ENCODE results near the gene SAMD11.
"Not testable (repeated sequence)": the region's sequence is repeated elsewhere in the genome, so short reads cannot be mapped to it uniquely, and the experiment has no call there.

Gene SAMD11

GRCh38 chr1:945688-946556, 22.2 kb downstream of the SAMD11 start:
- peaks cover 12% of the 10 kb centered on the region for H3K4me1 Mint-ChIP-seq (ENCODE audit: low read depth)
- H3K4me3 Mint-ChIP-seq = no peak overlapping the region
- peaks cover 27% of the 10 kb centered on the region for H3K27me3 Mint-ChIP-seq
- H3K9me3 Mint-ChIP-seq = no peaks in the 10 kb centered on the region
- peaks cover 77% of the 10 kb centered on the region for H3K36me3 Mint-ChIP-seq (ENCODE audit: low read depth)
- H3K27ac Mint-ChIP-seq = no peak overlapping the region
- intact Hi-C loops (cut with micrococcal nuclease) = no loop called here

GRCh38 chr1:946811-947210, 23.1 kb downstream of the SAMD11 start:
- Mint-ChIP-seq H3K36me3 (ENCODE audit: low read depth) (peaks cover 86% of the 10 kb centered on the region), H3K27me3 (peaks cover 21% of the 10 kb centered on the region)
- H3K4me1 Mint-ChIP-seq (ENCODE audit: low read depth); H3K27ac Mint-ChIP-seq; H3K4me3 Mint-ChIP-seq; intact Hi-C loops (cut with micrococcal nuclease); H3K9me3 Mint-ChIP-seq: not testable (repeated sequence)

GRCh38 chr1:947958-948357, 24.2 kb downstream of the SAMD11 start:
- Mint-ChIP-seq H3K4me1 (ENCODE audit: low read depth) (peaks cover 4% of the 10 kb centered on the region), H3K27ac (no peak overlapping the region), H3K9me3 (no peaks in the 10 kb centered on the region), H3K36me3 (ENCODE audit: low read depth) (peaks cover 97% of the 10 kb centered on the region), H3K27me3 (peaks cover 15% of the 10 kb centered on the region), H3K4me3 (no peak overlapping the region)
- intact Hi-C loops (cut with micrococcal nuclease) = no loop called here

- no peaks in the 10 kb centered on the region for H3K9me3 Mint-ChIP-seq
- H3K27ac Mint-ChIP-seq = no peak overlapping the region
- H3K36me3 Mint-ChIP-seq (ENCODE audit: low read depth) = peaks cover 100% of the 10 kb centered on the region
- H3K4me3 Mint-ChIP-seq = no peak overlapping the region
- intact Hi-C loops (cut with micrococcal nuclease) = no loop called here
- H3K27me3 Mint-ChIP-seq = no peaks in the 10 kb centered on the region
- H3K4me1 Mint-ChIP-seq (ENCODE audit: low read depth) = peaks cover 7% of the 10 kb centered on the region
Measured at GRCh38 chr1:950268-950667, 26.5 kb downstream of the SAMD11 start.

- Mint-ChIP-seq H3K4me3 (no peak overlapping the region), H3K27me3 (no peaks in the 10 kb centered on the region), H3K27ac (no peak overlapping the region), H3K36me3 (ENCODE audit: low read depth) (peaks cover 100% of the 10 kb centered on the region), H3K9me3 (no peaks in the 10 kb centered on the region), H3K4me1 (ENCODE audit: low read depth) (peaks cover 13% of the 10 kb centered on the region)
- intact Hi-C loops (cut with micrococcal nuclease) = no loop called here
Measured at GRCh38 chr1:950881-951280, 27.2 kb downstream of the SAMD11 start.

- peaks cover 100% of the 10 kb centered on the region for H3K36me3 Mint-ChIP-seq (ENCODE audit: low read depth)
- H3K27ac Mint-ChIP-seq = no peak overlapping the region
- intact Hi-C loops (cut with micrococcal nuclease) = no loop called here
- no peak overlapping the region for H3K4me3 Mint-ChIP-seq
- H3K9me3 Mint-ChIP-seq = no peaks in the 10 kb centered on the region
- H3K4me1 Mint-ChIP-seq (ENCODE audit: low read depth) = peaks cover 18% of the 10 kb centered on the region
- no peaks in the 10 kb centered on the region for H3K27me3 Mint-ChIP-seq
Measured at GRCh38 chr1:951364-951763, 27.6 kb downstream of the SAMD11 start.

- peaks cover 100% of the 10 kb centered on the region for H3K36me3 Mint-ChIP-seq (ENCODE audit: low read depth)
- H3K27ac Mint-ChIP-seq = no peak overlapping the region
- H3K4me3 Mint-ChIP-seq = no peak overlapping the region
- no peaks in the 10 kb centered on the region for H3K9me3 Mint-ChIP-seq
- H3K27me3 Mint-ChIP-seq = no peaks in the 10 kb centered on the region
- intact Hi-C loops (cut with micrococcal nuclease) = no loop called here
- H3K4me1 Mint-ChIP-seq (ENCODE audit: low read depth) = peaks cover 26% of the 10 kb centered on the region
Measured at GRCh38 chr1:952201-952600, 28.5 kb downstream of the SAMD11 start.

GRCh38 chr1:952603-953002, 28.9 kb downstream of the SAMD11 start:
- Mint-ChIP-seq H3K27ac (no peak overlapping the region), H3K4me1 (ENCODE audit: low read depth) (peaks cover 30% of the 10 kb centered on the region), H3K9me3 (no peaks in the 10 kb centered on the region), H3K4me3 (no peak overlapping the region), H3K27me3 (no peaks in the 10 kb centered on the region), H3K36me3 (ENCODE audit: low read depth) (peaks cover 100% of the 10 kb centered on the region)
- intact Hi-C loops (cut with micrococcal nuclease) = no loop called here

- no peak overlapping the region for H3K4me3 Mint-ChIP-seq
- H3K4me1 Mint-ChIP-seq (ENCODE audit: low read depth) = peaks cover 41% of the 10 kb centered on the region
- H3K27me3 Mint-ChIP-seq = no peaks in the 10 kb centered on the region
- peaks cover 98% of the 10 kb centered on the region for H3K36me3 Mint-ChIP-seq (ENCODE audit: low read depth)
- H3K9me3 Mint-ChIP-seq = no peaks in the 10 kb centered on the region
- no peak overlapping the region for H3K27ac Mint-ChIP-seq
- intact Hi-C loops (cut with micrococcal nuclease) = no loop called here
Measured at GRCh38 chr1:953524-954320, 30.0 kb downstream of the SAMD11 start.

- Mint-ChIP-seq H3K36me3 (ENCODE audit: low read depth) (peaks cover 90% of the 10 kb centered on the region), H3K27ac (peak overlapping the region; percentile 67)
- intact Hi-C loops (cut with micrococcal nuclease) = loop anchor here (5.0 kb wide), 1 partner anchor 48 kb away; no protein-coding TSS in a partner anchor
Measured at GRCh38 chr1:954927-955326, 31.2 kb downstream of the SAMD11 start.

GRCh38 chr1:955474-955873, 31.8 kb downstream of the SAMD11 start:
- Mint-ChIP-seq H3K4me3 (no peak overlapping the region), H3K9me3 (no peaks in the 10 kb centered on the region), H3K4me1 (ENCODE audit: low read depth) (peaks cover 41% of the 10 kb centered on the region), H3K27me3 (peaks cover 11% of the 10 kb centered on the region), H3K36me3 (ENCODE audit: low read depth) (peaks cover 85% of the 10 kb centered on the region), H3K27ac (peak overlapping the region; percentile 67)
- intact Hi-C loops (cut with micrococcal nuclease) = loop anchor here (5.0 kb wide), 1 partner anchor 48 kb away; no protein-coding TSS in a partner anchor

More at GRCh38 chr1:954927-955326, 31.2 kb downstream of the SAMD11 start:
- peaks cover 6% of the 10 kb centered on the region for H3K27me3 Mint-ChIP-seq
- peaks cover 41% of the 10 kb centered on the region for H3K4me1 Mint-ChIP-seq (ENCODE audit: low read depth)
- no peak overlapping the region for H3K4me3 Mint-ChIP-seq
- no peaks in the 10 kb centered on the region for H3K9me3 Mint-ChIP-seq

- intact Hi-C loops (cut with micrococcal nuclease) = loop anchor here (5.0 kb wide), 1 partner anchor 49 kb away; no protein-coding TSS in a partner anchor
- peaks cover 16% of the 10 kb centered on the region for H3K27me3 Mint-ChIP-seq
- peaks cover 73% of the 10 kb centered on the region for H3K36me3 Mint-ChIP-seq (ENCODE audit: low read depth)
- no peak overlapping the region for H3K27ac Mint-ChIP-seq
- H3K4me1 Mint-ChIP-seq (ENCODE audit: low read depth) = peaks cover 45% of the 10 kb centered on the region
- no peak overlapping the region for H3K4me3 Mint-ChIP-seq
- H3K9me3 Mint-ChIP-seq = no peaks in the 10 kb centered on the region
Measured at GRCh38 chr1:956636-957035, 32.9 kb downstream of the SAMD11 start.

GRCh38 chr1:958823-959730, 35.4 kb downstream of the SAMD11 start, which contains the start of gene NOC2L:
NOC2L (minus strand) TSS chr1:959256; CDS start chr1:959240, 16 bp downstream.
- intact Hi-C loops (cut with micrococcal nuclease) = loop anchor here (5.0 kb wide), 1 partner anchor 52 kb away; no protein-coding TSS in a partner anchor
- H3K36me3 Mint-ChIP-seq (ENCODE audit: low read depth) = peaks cover 73% of the 10 kb centered on the region

More at GRCh38 chr1:958823-959730, 35.4 kb downstream of the SAMD11 start, which contains the start of gene NOC2L:
- Mint-ChIP-seq H3K4me3 (peak within 1 kb of the TSS; percentile 94), H3K27me3 (peaks cover 21% of the 10 kb centered on the region), H3K4me1 (ENCODE audit: low read depth) (peaks cover 55% of the 10 kb centered on the region), H3K9me3 (no peaks in the 10 kb centered on the region), H3K27ac (peak within 1 kb of the TSS; percentile 85)

Measured in dendritic cell treated with granulocyte-macrophage colony-stimulating factor and Interleukin-4, amounts not matched to agents 40 ng/mL and 50 ng/mL, for 4 days (primary cell).